Muscle layer of colon (tissue), 2 donors: ENCODE measurements around the gene FKBP8.

Experiments used
- H3K27ac ChIP-seq: one replicate; pipeline ENCODE4 v1.7.0; 2013; ENCODE audit warnings: low read depth, mild to moderate bottlenecking, low read length, moderate library complexity
- H3K27me3 ChIP-seq, 2 donors: one replicate each; pipeline ENCODE4 v1.7.0; 2013; ENCODE audit warnings: low read length in 2 of 2, mild to moderate bottlenecking in 2 of 2; ENCODE audit not compliant: insufficient read depth in 2 of 2, control insufficient read depth in 1 of 2
- H3K36me3 ChIP-seq: one replicate; pipeline ENCODE4 v1.7.0; 2013; ENCODE audit warnings: mild to moderate bottlenecking, low read length; ENCODE audit not compliant: insufficient read depth
- H3K4me1 ChIP-seq: one replicate; pipeline ENCODE4 v1.7.0; 2013; ENCODE audit warnings: mild to moderate bottlenecking, low read length; ENCODE audit not compliant: insufficient read depth
- H3K4me3 ChIP-seq, 2 donors: one replicate each; pipeline ENCODE4 v1.7.0; 2013; ENCODE audit warnings: low read length in 2 of 2, low read depth in 1 of 2, mild to moderate bottlenecking in 1 of 2, moderate library complexity in 1 of 2
- H3K9ac ChIP-seq: one replicate; pipeline ENCODE4 v1.7.0; 2013; ENCODE audit warnings: low read length
- H3K9me3 ChIP-seq: one replicate; pipeline ENCODE4 v1.7.0; 2013; ENCODE audit warnings: mild to moderate bottlenecking, low read length
- donor health status: abdominal sarcoma.
- donor health status: Adenocarcinoma of cecum.

Gene FKBP8

GRCh38 chr19:18488403-18488723 lies 55.0 kb downstream of the FKBP8 start:
- H3K9ac ChIP-seq, result no peak overlapping the region
- peak overlapping the region in 1 of 2 donors; percentile 22 for H3K4me3 ChIP-seq
- H3K4me1 ChIP-seq, result peaks cover 53% of the 10 kb centered on the region
- no peaks in the 10 kb centered on the region for H3K36me3 ChIP-seq
- no peaks in the 10 kb centered on the region for H3K27me3 ChIP-seq
- H3K27ac ChIP-seq, result peak overlapping the region; percentile 24
- no peaks in the 10 kb centered on the region for H3K9me3 ChIP-seq

GRCh38 chr19:18487576-18488402 lies 55.6 kb downstream of the FKBP8 start:
- Histone ChIP-seq H3K4me1 (peaks cover 48% of the 10 kb centered on the region), H3K9me3 (no peaks in the 10 kb centered on the region), H3K9ac (no peak overlapping the region), H3K36me3 (no peaks in the 10 kb centered on the region), H3K27ac (no peak overlapping the region), H3K4me3 (no peak overlapping the region), H3K27me3 (no peaks in the 10 kb centered on the region)

- Histone ChIP-seq H3K4me3 (peak overlapping the region in 1 of 2 donors; percentile 35), H3K9ac (no peak overlapping the region), H3K27me3 (no peaks in the 10 kb centered on the region), H3K4me1 (peaks cover 40% of the 10 kb centered on the region), H3K27ac (no peak overlapping the region), H3K9me3 (no peaks in the 10 kb centered on the region), H3K36me3 (no peaks in the 10 kb centered on the region)
Measured at GRCh38 chr19:18486746-18487145, 56.6 kb downstream of the FKBP8 start.

GRCh38 chr19:18484992-18485391 lies 58.4 kb downstream of the FKBP8 start:
- Histone ChIP-seq H3K4me3 (no peak overlapping the region), H3K9ac (no peak overlapping the region), H3K27ac (no peak overlapping the region), H3K27me3 (no peaks in the 10 kb centered on the region), H3K9me3 (no peaks in the 10 kb centered on the region), H3K4me1 (peaks cover 49% of the 10 kb centered on the region), H3K36me3 (no peaks in the 10 kb centered on the region)

GRCh38 chr19:18483119-18483890 lies 60.1 kb downstream of the FKBP8 start:
- peaks cover 49% of the 10 kb centered on the region for H3K4me1 ChIP-seq
- no peak overlapping the region for H3K9ac ChIP-seq
- no peak overlapping the region for H3K27ac ChIP-seq

More at GRCh38 chr19:18483119-18483890, 60.1 kb downstream of the FKBP8 start:
- H3K27me3 ChIP-seq, result no peaks in the 10 kb centered on the region
- H3K4me3 ChIP-seq, result no peak overlapping the region
- H3K36me3 ChIP-seq, result no peaks in the 10 kb centered on the region
- H3K9me3 ChIP-seq, result no peaks in the 10 kb centered on the region
